Esophagus squamous epithelium (tissue), 5 donors: Measurements from ENCODE around the gene TMEM51. TPM values are rescaled to one million over a fixed set of nuclear protein-coding genes. Genes with fewer than 3 reads are reported as not detected.

Experiments used
- DNase-seq: peaks from one replicate; lab custom pipeline; 2025; lab: John Stamatoyannopoulos, UW
- H3K27ac ChIP-seq, 4 donors: fragments of 200-600 bp; sonication (generic); one replicate each; pipeline ENCODE4 v1.5.1; 2016 to 2019; ENCODE audit warnings: mild to moderate bottlenecking in 1 of 4
- H3K27me3 ChIP-seq, 4 donors: fragments of 200-600 bp; sonication (generic); 1 replicate in 3 of 4; 2 replicates in 1 of 4; pipeline versions ENCODE4 v1.5.1 to v1.6.0; 2017 to 2021; ENCODE audit warnings: antibody characterized with exemption in 1 of 4
- H3K36me3 ChIP-seq, 3 donors: fragments of 200-600 bp; sonication (generic); one replicate each; pipeline ENCODE4 v1.5.1; 2016 to 2019
- H3K4me1 ChIP-seq, 3 donors: fragments of 200-600 bp; sonication (generic); one replicate each; pipeline ENCODE4 v1.5.1; 2017 to 2019
- H3K4me3 ChIP-seq, 4 donors: fragments of 200-600 bp; sonication (generic); 1 replicate in 3 of 4; 2 replicates in 1 of 4; pipeline ENCODE4 v1.5.1; 2016 to 2019; ENCODE audit warnings: mild to moderate bottlenecking in 2 of 4, moderate library complexity in 1 of 4
- H3K9me3 ChIP-seq, 3 donors: fragments of 200-600 bp; sonication (generic); one replicate each; pipeline ENCODE4 v1.5.1; 2016 to 2019
- POLR2A ChIP-seq, 4 donors: fragments of 450-650 bp; IDR thresholded peaks; one replicate each; pipeline ENCODE4 v1.6.1; 2017; ENCODE audit warnings: antibody characterized with exemption in 4 of 4, mild to moderate bottlenecking in 4 of 4, moderate library complexity in 3 of 4
- WGBS, 2 donors: methylation state at CpG; one replicate each; pipeline ENCODE4 v1.1.5; 2018; 5-methylcytosine and 5-hydroxymethylcytosine counted together
- intact Hi-C: fragments of 100-400 bp; cut with DNase I; formaldehyde crosslinking; loops from one replicate; pipeline ENCODE4 v1.15.0; 2022
- total RNA-seq, 4 donors: library from RNA; depleted of rRNA; stranded (reverse); fragments of >200 nt; gene quantifications; one replicate each; pipeline ENCODE4 v1.1.0, GENCODE V29; 2016
- TF ChIP-seq, protein P1 (sequence below), 6 experiments: fragments of 450-650 bp in 4 of 6; fragments of 200-600 bp in 2 of 6; sonication (generic) in 2 of 6; IDR thresholded peaks; one replicate each; pipeline ENCODE4 v1.5.1; 2016 to 2019; ENCODE audit warnings: antibody characterized with exemption in 6 of 6, mild to moderate bottlenecking in 4 of 6, moderate library complexity in 4 of 6
- donor health status: DM: yes; HTN: yes; CAD: no.

TMEM51 gene
- total RNA-seq, 4 donors from 2014 or later, result 11.6 to 23.7 (median 17.7) TPM

DNA sequence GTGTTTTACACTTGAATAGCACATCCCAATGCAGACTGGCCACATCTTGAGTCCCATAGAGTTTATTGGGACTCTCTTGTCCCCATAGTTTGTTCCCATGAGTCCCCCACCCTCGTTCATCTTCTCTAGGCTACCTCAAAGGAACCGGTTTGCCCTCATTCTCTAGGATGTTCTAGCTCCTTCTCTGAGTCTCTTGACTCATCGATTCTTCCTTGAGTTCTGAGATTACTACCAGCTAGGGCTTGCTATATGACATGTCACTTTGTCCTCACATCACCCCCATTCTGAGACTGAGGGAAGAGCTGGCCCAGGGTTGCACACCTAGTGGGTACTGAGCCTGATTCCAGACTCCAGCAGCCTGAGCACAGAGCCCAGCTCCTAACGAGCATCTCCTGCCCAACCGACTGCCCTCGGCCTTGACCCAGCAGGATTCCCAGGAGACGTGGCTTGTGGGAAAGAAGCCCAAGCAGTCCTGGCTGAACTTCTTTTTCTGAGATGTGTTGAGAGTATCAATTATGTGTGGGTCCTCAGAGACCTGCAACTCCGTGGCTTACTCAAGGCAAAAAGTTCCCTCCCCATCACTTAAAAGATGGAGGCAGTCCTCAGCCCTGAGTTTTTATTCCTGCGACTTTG is 42.0 kb downstream of the TMEM51 start:
- DNase-seq, result no peak
- Histone ChIP-seq H3K4me3 (no peak overlapping the region), H3K27me3 (no peaks in the 10 kb centered on the region), H3K4me1 (peaks cover 10 to 34% (median 16%) of the 10 kb centered on the region in 3 donors), H3K27ac (peak overlapping the region in 1 of 4 donors; percentile 26), H3K9me3 (no peaks in the 10 kb centered on the region), H3K36me3 (no peaks in the 10 kb centered on the region)
- 60 to 62% methylated on average over 5 to 9 of the region's 9 CpGs for WGBS, 2 donors
- intact Hi-C loops, result no loop called here
- TF ChIP-seq, protein P1, sequence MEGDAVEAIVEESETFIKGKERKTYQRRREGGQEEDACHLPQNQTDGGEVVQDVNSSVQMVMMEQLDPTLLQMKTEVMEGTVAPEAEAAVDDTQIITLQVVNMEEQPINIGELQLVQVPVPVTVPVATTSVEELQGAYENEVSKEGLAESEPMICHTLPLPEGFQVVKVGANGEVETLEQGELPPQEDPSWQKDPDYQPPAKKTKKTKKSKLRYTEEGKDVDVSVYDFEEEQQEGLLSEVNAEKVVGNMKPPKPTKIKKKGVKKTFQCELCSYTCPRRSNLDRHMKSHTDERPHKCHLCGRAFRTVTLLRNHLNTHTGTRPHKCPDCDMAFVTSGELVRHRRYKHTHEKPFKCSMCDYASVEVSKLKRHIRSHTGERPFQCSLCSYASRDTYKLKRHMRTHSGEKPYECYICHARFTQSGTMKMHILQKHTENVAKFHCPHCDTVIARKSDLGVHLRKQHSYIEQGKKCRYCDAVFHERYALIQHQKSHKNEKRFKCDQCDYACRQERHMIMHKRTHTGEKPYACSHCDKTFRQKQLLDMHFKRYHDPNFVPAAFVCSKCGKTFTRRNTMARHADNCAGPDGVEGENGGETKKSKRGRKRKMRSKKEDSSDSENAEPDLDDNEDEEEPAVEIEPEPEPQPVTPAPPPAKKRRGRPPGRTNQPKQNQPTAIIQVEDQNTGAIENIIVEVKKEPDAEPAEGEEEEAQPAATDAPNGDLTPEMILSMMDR (IDR thresholded peaks at IDR 0.05), result no peak
- no peak for TF ChIP-seq POLR2A (IDR thresholded peaks at IDR 0.05)

DNA sequence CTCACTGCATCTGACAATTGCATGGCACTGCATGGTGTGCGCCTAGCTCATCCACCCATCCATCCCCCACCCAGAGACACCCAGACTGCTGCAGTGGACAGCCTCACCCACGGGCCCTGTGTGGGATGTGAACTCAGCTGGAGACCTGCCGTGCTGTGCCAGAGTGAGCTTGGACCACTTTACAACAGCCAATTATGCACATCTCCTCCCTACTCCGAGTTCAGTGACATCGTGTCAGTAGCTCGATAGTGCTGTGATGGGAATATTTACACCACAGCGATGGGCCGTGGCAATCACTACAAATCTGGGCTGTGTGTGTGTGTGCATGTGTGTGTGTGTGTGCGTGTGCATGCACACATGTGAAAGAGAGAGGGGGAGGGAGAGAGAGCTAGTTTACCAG is 42.5 kb downstream of the TMEM51 start:
- 71 to 84% methylated on average over 8 to 9 of the region's 9 CpGs for WGBS, 2 donors
- Histone ChIP-seq H3K4me3 (no peak overlapping the region), H3K27me3 (no peaks in the 10 kb centered on the region), H3K4me1 (peaks cover 15 to 39% (median 19%) of the 10 kb centered on the region in 3 donors), H3K27ac (peak overlapping the region in 1 of 4 donors; percentile 26), H3K9me3 (no peaks in the 10 kb centered on the region), H3K36me3 (no peaks in the 10 kb centered on the region)
- DNase-seq, result no peak
- TF ChIP-seq, protein P1 (IDR thresholded peaks at IDR 0.05), result no peak
- TF ChIP-seq POLR2A (IDR thresholded peaks at IDR 0.05), result no peak
- intact Hi-C loops, result no loop called here

DNA sequence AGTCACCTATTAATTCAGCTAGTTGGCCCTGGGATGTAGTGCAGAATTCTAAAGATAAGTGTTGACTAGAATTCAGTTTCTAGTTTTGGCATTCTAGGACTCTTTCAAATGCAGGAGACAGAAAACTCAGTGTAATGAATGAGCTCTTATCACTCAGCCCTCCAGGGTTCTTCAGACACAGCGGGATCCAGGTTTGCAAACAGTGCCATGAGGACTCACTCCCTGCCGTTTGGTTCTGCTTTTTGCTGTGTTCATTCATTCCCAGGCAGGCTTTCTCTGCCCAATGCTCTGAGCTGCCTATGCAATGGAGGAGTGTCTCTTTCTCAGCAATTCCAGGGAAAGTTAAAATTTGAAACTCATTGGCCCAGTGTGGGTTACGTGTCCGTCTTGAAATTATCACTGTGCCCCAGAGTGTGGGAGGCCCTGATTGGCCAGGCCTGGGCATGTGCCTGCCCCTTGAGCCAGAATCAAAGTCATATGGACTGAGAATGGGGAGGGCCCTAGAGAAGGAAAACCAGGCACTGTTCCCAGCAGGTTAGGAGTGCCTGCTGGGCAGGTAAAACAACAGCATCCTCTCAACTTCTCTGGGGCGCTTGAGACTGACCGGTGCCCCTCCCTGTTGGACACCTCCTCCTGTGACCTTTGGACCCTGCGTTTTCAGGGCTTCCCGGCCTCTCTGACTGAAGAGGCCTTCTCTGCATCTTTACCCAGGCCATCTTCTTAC is 43.4 kb downstream of the TMEM51 start:
- H3K36me3 ChIP-seq, result no peaks in the 10 kb centered on the region
- 67 to 70% methylated on average over 6 of the region's 8 CpGs for WGBS, 2 donors
- no peak for DNase-seq
- H3K9me3 ChIP-seq, result no peaks in the 10 kb centered on the region
- H3K27ac ChIP-seq, result peak overlapping the region in 1 of 4 donors; percentile 34
- intact Hi-C loops, result no loop called here
- H3K27me3 ChIP-seq, result no peaks in the 10 kb centered on the region
- H3K4me3 ChIP-seq, result no peak overlapping the region
- peaks cover 18 to 48% (median 19%) of the 10 kb centered on the region in 3 donors for H3K4me1 ChIP-seq
- TF ChIP-seq, protein P1 (IDR thresholded peaks at IDR 0.05), result no peak
- no peak for TF ChIP-seq POLR2A (IDR thresholded peaks at IDR 0.05)

DNA sequence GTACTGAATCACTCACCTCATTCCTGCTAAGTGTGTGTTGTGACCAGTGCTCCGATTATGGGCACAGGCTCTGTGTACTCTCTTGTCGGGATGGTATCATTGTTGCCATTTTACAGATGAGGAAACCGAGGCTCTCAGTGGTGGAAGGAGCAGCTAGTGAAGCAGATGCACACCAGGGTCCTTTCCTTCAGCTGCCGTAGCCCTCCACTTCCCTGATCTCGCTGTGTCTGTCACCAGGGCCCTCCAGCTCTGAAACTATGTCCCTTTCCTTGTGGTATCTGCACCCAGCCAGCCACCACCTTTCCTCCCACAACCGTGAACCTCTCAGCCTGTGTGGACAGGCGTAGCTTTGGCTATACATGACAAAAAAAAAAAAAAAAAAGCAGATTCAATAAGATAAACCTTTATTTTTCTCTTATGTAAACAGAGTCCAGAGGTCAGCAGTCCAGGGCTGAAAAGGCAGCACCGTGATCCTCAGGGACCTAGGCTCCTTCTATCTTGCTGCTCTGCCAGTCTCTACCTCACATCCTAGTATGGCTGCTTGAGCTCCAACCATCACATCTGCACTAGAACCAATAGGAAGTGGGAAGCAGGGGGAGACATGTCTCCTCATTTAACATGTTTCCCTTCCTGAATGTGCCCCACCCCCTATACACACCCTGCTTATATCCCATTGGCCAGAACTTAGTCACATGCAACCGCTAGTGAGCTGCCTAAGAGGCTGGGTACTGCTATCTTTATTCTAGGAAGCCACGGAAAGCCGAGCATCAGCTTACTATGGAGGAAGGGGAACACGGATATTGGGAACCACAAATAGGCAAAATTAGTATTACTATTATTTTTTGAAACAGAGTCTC is 44.3 kb downstream of the TMEM51 start:
- Histone ChIP-seq H3K27me3 (no peaks in the 10 kb centered on the region), H3K27ac (peak overlapping the region in 2 of 4 donors; percentile 9 to 34), H3K36me3 (no peaks in the 10 kb centered on the region), H3K4me1 (peaks cover 18 to 50% (median 19%) of the 10 kb centered on the region in 3 donors), H3K4me3 (no peak overlapping the region), H3K9me3 (no peaks in the 10 kb centered on the region)
- intact Hi-C loops, result no loop called here
- TF ChIP-seq POLR2A (IDR thresholded peaks at IDR 0.05), result no peak
- TF ChIP-seq, protein P1 (IDR thresholded peaks at IDR 0.05), result no peak
- WGBS, 2 donors, result 81 to 84% methylated on average over 7 to 12 of the region's 12 CpGs
- DNase-seq, result no peak
